Activated CD4-positive, alpha-beta T cell treated with anti-CD3 and anti-CD28 coated beads for 48 hours (primary cell): ENCODE measurements around the gene EDN3.
"Not testable (repeated sequence)": the region's sequence is repeated elsewhere in the genome, so short reads cannot be mapped to it uniquely, and the experiment has no call there.

Experiments used
- DNase-seq: peaks from one replicate; pipeline ENCODE4 v3.0.0-alpha.2; 2020

Gene EDN3

GRCh38 chr20:59309218-59309617 is 8.8 kb downstream of the EDN3 start:
- DNase-seq = no peak

- no peak for DNase-seq
These were observed 14.6 kb downstream of the EDN3 start for GRCh38 chr20:59314997-59315396.

GRCh38 chr20:59316911-59317731 is 16.7 kb downstream of the EDN3 start:
- no peak for DNase-seq

GRCh38 chr20:59318201-59318790 is 17.9 kb downstream of the EDN3 start:
- DNase-seq = no peak

- DNase-seq = no peak
These were observed 18.4 kb downstream of the EDN3 start for GRCh38 chr20:59318803-59319202.

GRCh38 chr20:59320426-59320825 is 20.0 kb downstream of the EDN3 start:
- no peak for DNase-seq

GRCh38 chr20:59320854-59321647 is 20.6 kb downstream of the EDN3 start:
- no peak for DNase-seq

GRCh38 chr20:59322081-59322480 is 21.7 kb downstream of the EDN3 start:
- no peak for DNase-seq

GRCh38 chr20:59322585-59323454 is 22.4 kb downstream of the EDN3 start:
- DNase-seq = no peak

GRCh38 chr20:59323731-59324130 is 23.3 kb downstream of the EDN3 start:
- no peak for DNase-seq

GRCh38 chr20:59324521-59325141 is 24.2 kb downstream of the EDN3 start:
- no peak for DNase-seq

- no peak for DNase-seq
These were observed 24.7 kb downstream of the EDN3 start for GRCh38 chr20:59325142-59325523.

- no peak for DNase-seq
These were observed 25.8 kb downstream of the EDN3 start for GRCh38 chr20:59326188-59326587.

GRCh38 chr20:59328071-59328470 is 27.7 kb downstream of the EDN3 start:
- DNase-seq = no peak

- no peak for DNase-seq
These were observed 31.4 kb downstream of the EDN3 start for GRCh38 chr20:59331721-59332329.

GRCh38 chr20:59333260-59333845 is 32.9 kb downstream of the EDN3 start:
- no peak for DNase-seq

- DNase-seq = no peak
These were observed 33.5 kb downstream of the EDN3 start for GRCh38 chr20:59333951-59334350.

GRCh38 chr20:59334651-59335300 is 34.4 kb downstream of the EDN3 start:
- DNase-seq = no peak

- DNase-seq = no peak
These were observed 35.0 kb downstream of the EDN3 start for GRCh38 chr20:59335377-59335776.

- DNase-seq = no peak
These were observed 36.1 kb downstream of the EDN3 start for GRCh38 chr20:59336540-59336939.

- not testable (repeated sequence) for DNase-seq
These were observed 38.0 kb downstream of the EDN3 start for GRCh38 chr20:59338444-59338843.
